IPS-20b (cell line): Measurements from ENCODE around the gene FRMPD1.
A peak's percentile ranks its signal among the peaks of the same experiment; 100 is the strongest.
"Not testable (repeated sequence)": the region's sequence is repeated elsewhere in the genome, so short reads cannot be mapped to it uniquely, and the experiment has no call there.

Source experiments
- H3K27ac ChIP-seq: one replicate; pipeline ENCODE4 v1.5.1; 2013; ENCODE audit warnings: low read length
- H3K27me3 ChIP-seq: 2 replicates; pipeline ENCODE4 v1.6.1; 2013; ENCODE audit warnings: mild to moderate bottlenecking, low read length, inconsistent platforms; ENCODE audit not compliant: insufficient read depth
- H3K36me3 ChIP-seq: 2 replicates; pipeline ENCODE4 v1.6.1; 2013; ENCODE audit warnings: low read depth, mild to moderate bottlenecking, inconsistent platforms, low read length, moderate library complexity; ENCODE audit not compliant: insufficient read depth
- H3K4me1 ChIP-seq: 2 replicates; pipeline ENCODE4 v1.6.1; 2013; ENCODE audit warnings: mild to moderate bottlenecking, control low read depth, inconsistent platforms, low read length, moderate library complexity; ENCODE audit not compliant: insufficient read depth
- H3K4me3 ChIP-seq: 2 replicates; pipeline ENCODE4 v1.5.1; 2013; ENCODE audit warnings: mild to moderate bottlenecking, low read length, inconsistent platforms
- H3K9ac ChIP-seq: 2 replicates; pipeline ENCODE4 v1.6.1; 2013; ENCODE audit warnings: low read depth, mild to moderate bottlenecking, inconsistent platforms, low read length, moderate library complexity
- H3K9me3 ChIP-seq: 2 replicates; pipeline ENCODE4 v1.6.1; 2013; ENCODE audit warnings: mild to moderate bottlenecking, low read depth, low read length, inconsistent platforms; ENCODE audit not compliant: insufficient read depth

FRMPD1 gene

GRCh38 chr9:37765263-37765662 is 114.5 kb downstream of the FRMPD1 start:
- not testable (repeated sequence) for H3K4me3 ChIP-seq, H3K36me3 ChIP-seq, H3K4me1 ChIP-seq, H3K9ac ChIP-seq, H3K27ac ChIP-seq, H3K27me3 ChIP-seq, H3K9me3 ChIP-seq

GRCh38 chr9:37769306-37769705 is 118.6 kb downstream of the FRMPD1 start:
- Histone ChIP-seq H3K27ac (no peak overlapping the region), H3K27me3 (no peaks in the 10 kb centered on the region), H3K36me3 (peaks cover 22% of the 10 kb centered on the region), H3K4me1 (no peaks in the 10 kb centered on the region), H3K9ac (no peak overlapping the region), H3K9me3 (no peaks in the 10 kb centered on the region), H3K4me3 (no peak overlapping the region)

GRCh38 chr9:37769995-37770394 is 119.2 kb downstream of the FRMPD1 start:
- H3K27ac ChIP-seq: no peak overlapping the region
- no peaks in the 10 kb centered on the region for H3K27me3 ChIP-seq
- peaks cover 29% of the 10 kb centered on the region for H3K36me3 ChIP-seq
- no peaks in the 10 kb centered on the region for H3K9me3 ChIP-seq
- H3K4me3 ChIP-seq: no peak overlapping the region
- no peaks in the 10 kb centered on the region for H3K4me1 ChIP-seq
- no peak overlapping the region for H3K9ac ChIP-seq

- Histone ChIP-seq H3K9ac (no peak overlapping the region), H3K4me3 (no peak overlapping the region), H3K36me3 (peaks cover 73% of the 10 kb centered on the region), H3K27me3 (no peaks in the 10 kb centered on the region), H3K27ac (no peak overlapping the region), H3K9me3 (no peaks in the 10 kb centered on the region), H3K4me1 (no peaks in the 10 kb centered on the region)
Measured at GRCh38 chr9:37775216-37775919, 124.6 kb downstream of the FRMPD1 start.

- Histone ChIP-seq H3K9me3 (no peaks in the 10 kb centered on the region), H3K4me1 (no peaks in the 10 kb centered on the region), H3K9ac (no peak overlapping the region), H3K27me3 (no peaks in the 10 kb centered on the region), H3K27ac (no peak overlapping the region), H3K36me3 (peaks cover 78% of the 10 kb centered on the region), H3K4me3 (no peak overlapping the region)
Measured at GRCh38 chr9:37776328-37776727, 125.6 kb downstream of the FRMPD1 start.

GRCh38 chr9:37778534-37778933 is 127.8 kb downstream of the FRMPD1 start:
- H3K36me3 ChIP-seq: peaks cover 88% of the 10 kb centered on the region
- no peaks in the 10 kb centered on the region for H3K27me3 ChIP-seq
- no peak overlapping the region for H3K9ac ChIP-seq
- no peak overlapping the region for H3K4me3 ChIP-seq
- no peaks in the 10 kb centered on the region for H3K9me3 ChIP-seq
- no peak overlapping the region for H3K27ac ChIP-seq
- H3K4me1 ChIP-seq: no peaks in the 10 kb centered on the region

GRCh38 chr9:37784291-37784615 is 133.5 kb downstream of the FRMPD1 start:
- no peaks in the 10 kb centered on the region; the same call in 1 of the 2 replicates for H3K4me1 ChIP-seq

GRCh38 chr9:37784616-37785483 is 134.1 kb downstream of the FRMPD1 start, which contains the start of gene EXOSC3:
Gene EXOSC3 (minus strand): TSS chr9:37785064. CDS start chr9:37785044, 20 bp downstream.
- Histone ChIP-seq H3K9ac (peak within 1 kb of the TSS; percentile 95), H3K27me3 (no peaks in the 10 kb centered on the region), H3K27ac (no peak within 1 kb of the TSS), H3K4me1 (no peaks in the 10 kb centered on the region; the same call in 1 of the 2 replicates), H3K4me3 (peak within 1 kb of the TSS; percentile 98), H3K9me3 (no peaks in the 10 kb centered on the region), H3K36me3 (peaks cover 40% of the 10 kb centered on the region)

More at GRCh38 chr9:37784291-37784615, 133.5 kb downstream of the FRMPD1 start:
- H3K4me3 ChIP-seq: peak overlapping the region; percentile 98
- no peaks in the 10 kb centered on the region for H3K9me3 ChIP-seq
- peaks cover 46% of the 10 kb centered on the region for H3K36me3 ChIP-seq
- peak overlapping the region; percentile 95 for H3K9ac ChIP-seq
- H3K27ac ChIP-seq: no peak overlapping the region
- no peaks in the 10 kb centered on the region for H3K27me3 ChIP-seq

- Histone ChIP-seq H3K9ac (no peak overlapping the region), H3K9me3 (no peaks in the 10 kb centered on the region), H3K27me3 (no peaks in the 10 kb centered on the region), H3K27ac (no peak overlapping the region), H3K36me3 (peaks cover 18% of the 10 kb centered on the region), H3K4me3 (no peak overlapping the region), H3K4me1 (no peaks in the 10 kb centered on the region; the same call in 1 of the 2 replicates)
Measured at GRCh38 chr9:37787059-37787458, 136.3 kb downstream of the FRMPD1 start.

GRCh38 chr9:37788332-37788731 is 137.6 kb downstream of the FRMPD1 start:
- Histone ChIP-seq H3K36me3 (peaks cover 5% of the 10 kb centered on the region), H3K27ac (no peak overlapping the region), H3K9me3 (no peaks in the 10 kb centered on the region), H3K4me3 (no peak overlapping the region), H3K27me3 (no peaks in the 10 kb centered on the region), H3K4me1 (no peaks in the 10 kb centered on the region; the same call in 1 of the 2 replicates), H3K9ac (no peak overlapping the region)

GRCh38 chr9:37790096-37790495 is 139.3 kb downstream of the FRMPD1 start:
- no peak overlapping the region for H3K27ac ChIP-seq
- no peak overlapping the region for H3K4me3 ChIP-seq
- no peaks in the 10 kb centered on the region; the same call in 1 of the 2 replicates for H3K4me1 ChIP-seq
- no peaks in the 10 kb centered on the region for H3K9me3 ChIP-seq
- 0 out of 2 replicates have a peak, but pooled peaks cover 3% of the 10 kb centered on the region for H3K27me3 ChIP-seq
- H3K9ac ChIP-seq: no peak overlapping the region
- no peaks in the 10 kb centered on the region for H3K36me3 ChIP-seq

- H3K36me3 ChIP-seq: no peaks in the 10 kb centered on the region
- H3K27ac ChIP-seq: no peak overlapping the region
- H3K9me3 ChIP-seq: no peaks in the 10 kb centered on the region
- 0 out of 2 replicates have a peak, but pooled peaks cover 9% of the 10 kb centered on the region for H3K27me3 ChIP-seq
- no peaks in the 10 kb centered on the region for H3K4me1 ChIP-seq
- H3K4me3 ChIP-seq: no peak overlapping the region
- no peak overlapping the region for H3K9ac ChIP-seq
Measured at GRCh38 chr9:37792122-37792521, 141.4 kb downstream of the FRMPD1 start.
